Right renal pelvis (tissue), 4 donors: ENCODE measurements around the gene TMEM179. TPM values are rescaled to one million over a fixed set of nuclear protein-coding genes. Genes with fewer than 3 reads are reported as not detected.
A peak's percentile ranks its signal among the peaks of the same experiment; 100 is the strongest.
"Not testable (repeated sequence)": the region's sequence is repeated elsewhere in the genome, so short reads cannot be mapped to it uniquely, and the experiment has no call there.

ENCODE experiments used
- DNase-seq, 4 donors: peaks; one replicate each; pipeline ENCODE4 v3.0.0-alpha.2; 2013; ENCODE audit warnings: low read depth in 4 of 4, low spot score in 3 of 4, missing footprints in 1 of 4
- polyA plus RNA-seq, 4 donors: library from polyadenylated mRNA; unstranded; fragments of 120-200 nt; gene quantifications; one replicate each; pipeline ENCODE4 v1.2.1, GENCODE V29; 2013; ENCODE audit not compliant: insufficient read length in 4 of 4

Gene TMEM179
- polyA plus RNA-seq: 1 to 10 TPM in 3 of 4 donors, under 1 TPM in 1; 0.87 to 1.6 (median 1.2) TPM

DNA sequence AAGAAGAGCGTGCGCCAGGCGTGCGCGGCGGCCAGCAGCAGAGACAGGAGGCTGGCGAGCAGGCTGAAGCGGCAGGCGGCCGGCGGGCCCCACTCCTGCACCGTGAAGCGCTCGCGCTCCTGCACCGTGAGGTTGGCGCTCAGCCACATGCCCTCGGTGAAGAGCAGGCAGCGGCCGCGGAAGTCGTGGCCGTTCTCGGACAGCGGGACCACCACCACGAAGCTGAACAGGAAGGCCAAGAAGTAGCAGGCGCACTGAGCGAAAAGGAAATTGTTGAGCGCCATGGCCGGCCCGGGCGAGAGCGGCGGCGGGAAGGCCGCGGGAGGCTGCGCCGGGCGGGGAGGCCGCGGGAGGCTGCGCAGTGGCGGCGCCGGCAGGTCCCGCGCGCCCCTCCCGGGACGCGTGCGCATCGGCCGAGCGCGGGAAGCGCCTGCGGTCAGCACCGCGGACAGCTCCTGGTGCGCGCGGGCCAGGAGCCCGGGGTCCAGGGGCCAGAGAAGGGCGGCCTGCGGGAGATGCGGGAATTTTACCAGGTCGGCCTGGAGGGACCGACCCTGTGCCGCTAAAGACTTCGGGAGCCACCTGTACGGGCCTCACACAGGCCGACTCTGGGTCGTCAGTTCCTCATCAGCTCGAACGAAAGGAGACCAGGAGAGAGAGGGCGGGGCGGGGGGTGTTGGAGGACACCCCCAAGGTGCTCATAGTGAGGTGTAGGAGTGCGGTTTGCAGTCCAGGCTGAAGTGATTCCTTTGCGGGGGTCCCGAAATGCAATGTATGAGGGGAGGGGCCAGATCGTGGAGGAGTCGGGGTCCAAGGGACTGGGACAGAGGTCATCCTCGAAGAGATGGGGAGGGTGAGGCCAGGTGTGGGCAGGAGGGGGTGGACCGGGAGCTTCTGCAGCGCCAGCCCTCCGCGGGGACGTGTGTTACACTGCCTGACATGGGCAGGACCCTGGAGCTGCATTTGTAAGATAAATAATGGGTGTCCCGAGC, at the start of gene TMEM179:
TSS of gene TMEM179 (minus strand) at position 315 of the 992 bp plus-strand sequence. CDS start at position 284, 31 bp downstream.
- peak in 3 of 4 donors; percentile 56 to 61 (median 57) for DNase-seq

DNA sequence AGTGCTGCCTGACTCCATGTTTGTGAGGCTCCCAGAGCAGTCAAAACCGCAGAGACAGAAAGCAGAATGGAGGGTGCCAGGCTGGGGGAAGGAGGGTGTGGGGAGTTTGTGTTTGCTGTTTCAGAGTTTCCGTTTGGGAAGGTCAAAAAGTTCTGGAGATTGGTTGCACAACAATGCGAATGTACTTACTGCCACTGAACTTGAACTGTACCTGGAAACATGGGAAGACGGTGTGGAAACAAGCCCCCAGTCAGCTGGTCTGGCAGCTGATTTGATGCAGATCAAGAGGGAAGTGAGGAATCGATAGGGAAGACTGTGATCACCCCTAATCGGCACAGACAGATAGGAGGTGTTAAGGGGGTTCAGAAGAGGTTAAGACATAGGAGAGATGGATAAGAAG, 49.5 kb upstream of the TMEM179 start:
- DNase-seq: no peak

DNA sequence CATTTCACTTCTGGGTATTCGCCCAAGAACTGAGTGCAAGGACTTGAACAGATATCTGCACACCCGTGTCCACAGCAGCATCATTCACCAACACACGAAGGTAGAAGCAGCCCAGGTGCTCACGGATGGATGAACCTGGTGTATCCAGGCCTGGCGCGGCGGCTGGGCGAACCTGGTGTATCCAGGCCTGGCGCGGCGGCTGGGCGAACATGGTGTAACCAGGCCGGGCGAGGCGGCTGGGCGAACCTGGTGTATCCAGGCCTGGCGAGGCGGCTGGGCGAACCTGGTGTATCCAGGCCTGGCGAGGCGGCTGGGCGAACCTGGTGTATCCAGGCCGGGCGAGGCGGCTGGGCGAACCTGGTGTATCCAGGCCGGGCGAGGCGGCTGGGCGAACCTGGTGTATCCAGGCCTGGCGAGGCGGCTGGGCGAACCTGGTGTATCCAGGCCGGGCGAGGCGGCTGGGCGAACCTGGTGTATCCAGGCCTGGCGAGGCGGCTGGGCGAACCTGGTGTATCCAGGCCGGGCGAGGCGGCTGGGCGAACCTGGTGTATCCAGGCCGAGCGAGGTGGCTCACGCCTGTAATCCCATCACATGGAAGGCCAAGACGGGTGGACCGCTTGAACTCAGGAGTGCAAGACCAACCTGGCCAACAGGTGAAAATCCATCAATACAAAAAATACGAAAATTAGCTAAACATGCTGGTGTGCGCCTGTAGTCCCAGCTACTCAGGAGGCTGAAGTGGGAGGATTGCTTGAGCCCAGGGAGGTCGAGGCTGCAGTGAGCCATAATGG, 48.8 kb upstream of the TMEM179 start:
- DNase-seq: not testable (repeated sequence)

- DNase-seq: no peak
Observed at GRCh38 chr14:104652386-104652785, 47.8 kb upstream of the TMEM179 start.

DNA sequence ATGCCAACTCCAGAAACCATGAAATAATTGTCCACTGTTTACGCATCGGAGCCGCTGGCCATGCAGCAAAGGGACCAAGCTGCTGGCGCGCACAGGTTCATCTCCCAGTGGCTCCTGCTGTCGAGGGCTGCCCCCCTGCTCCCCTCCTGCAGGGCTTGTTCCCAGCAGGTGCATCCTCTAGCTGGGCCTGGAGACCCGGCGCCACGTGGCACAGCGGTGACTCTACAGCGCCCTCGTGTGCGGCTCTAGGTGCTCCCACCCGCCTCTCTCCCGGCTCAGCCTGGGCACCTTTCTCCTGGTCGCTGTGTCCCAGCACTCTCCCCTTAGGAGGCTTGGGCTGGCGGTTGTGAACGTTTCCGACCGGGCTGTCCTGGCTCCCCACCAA, 47.3 kb upstream of the TMEM179 start:
- no peak for DNase-seq

DNA sequence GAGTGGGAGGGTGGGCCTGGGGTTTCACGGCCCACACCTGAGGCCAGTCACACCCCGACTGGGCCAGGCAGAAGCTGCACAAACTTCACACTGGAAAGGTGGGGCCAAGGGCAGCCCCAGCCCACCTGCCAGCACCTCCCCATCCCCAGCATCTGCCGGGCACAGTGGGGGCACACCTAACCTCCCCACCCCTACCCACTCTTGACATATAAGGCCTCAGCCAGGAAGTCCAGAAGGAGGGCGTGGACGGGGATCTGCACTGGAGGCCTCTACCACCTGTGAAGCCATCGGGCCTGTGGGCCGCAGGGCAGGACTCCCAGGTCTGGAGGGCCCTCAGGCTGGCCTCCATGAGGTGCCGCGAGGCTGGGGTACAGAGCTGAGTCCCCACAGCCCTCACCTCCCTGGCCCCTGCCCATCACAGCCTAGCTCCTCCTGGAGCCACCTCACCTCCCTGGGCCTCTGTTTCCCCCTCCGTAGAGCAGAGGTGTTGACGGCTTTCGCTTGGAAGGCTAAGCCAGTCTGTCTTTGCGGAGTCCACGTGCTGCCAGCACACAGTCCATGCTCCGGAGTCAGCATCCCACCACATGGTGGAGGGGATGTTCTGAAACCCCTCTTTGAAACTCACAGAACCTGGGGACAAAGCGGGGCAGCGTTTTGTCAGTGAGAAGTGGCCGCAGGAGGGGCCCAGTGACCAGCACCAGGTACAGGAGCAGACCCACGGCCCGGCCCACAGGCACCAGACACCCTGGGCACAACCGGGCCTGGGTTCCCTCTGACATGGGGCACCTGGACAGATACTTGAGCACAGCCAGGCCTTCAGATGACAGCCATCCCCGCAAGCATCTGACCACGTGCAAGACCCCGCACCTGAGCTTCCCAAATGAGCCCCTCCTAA, 46.7 kb upstream of the TMEM179 start:
- DNase-seq: no peak

DNA sequence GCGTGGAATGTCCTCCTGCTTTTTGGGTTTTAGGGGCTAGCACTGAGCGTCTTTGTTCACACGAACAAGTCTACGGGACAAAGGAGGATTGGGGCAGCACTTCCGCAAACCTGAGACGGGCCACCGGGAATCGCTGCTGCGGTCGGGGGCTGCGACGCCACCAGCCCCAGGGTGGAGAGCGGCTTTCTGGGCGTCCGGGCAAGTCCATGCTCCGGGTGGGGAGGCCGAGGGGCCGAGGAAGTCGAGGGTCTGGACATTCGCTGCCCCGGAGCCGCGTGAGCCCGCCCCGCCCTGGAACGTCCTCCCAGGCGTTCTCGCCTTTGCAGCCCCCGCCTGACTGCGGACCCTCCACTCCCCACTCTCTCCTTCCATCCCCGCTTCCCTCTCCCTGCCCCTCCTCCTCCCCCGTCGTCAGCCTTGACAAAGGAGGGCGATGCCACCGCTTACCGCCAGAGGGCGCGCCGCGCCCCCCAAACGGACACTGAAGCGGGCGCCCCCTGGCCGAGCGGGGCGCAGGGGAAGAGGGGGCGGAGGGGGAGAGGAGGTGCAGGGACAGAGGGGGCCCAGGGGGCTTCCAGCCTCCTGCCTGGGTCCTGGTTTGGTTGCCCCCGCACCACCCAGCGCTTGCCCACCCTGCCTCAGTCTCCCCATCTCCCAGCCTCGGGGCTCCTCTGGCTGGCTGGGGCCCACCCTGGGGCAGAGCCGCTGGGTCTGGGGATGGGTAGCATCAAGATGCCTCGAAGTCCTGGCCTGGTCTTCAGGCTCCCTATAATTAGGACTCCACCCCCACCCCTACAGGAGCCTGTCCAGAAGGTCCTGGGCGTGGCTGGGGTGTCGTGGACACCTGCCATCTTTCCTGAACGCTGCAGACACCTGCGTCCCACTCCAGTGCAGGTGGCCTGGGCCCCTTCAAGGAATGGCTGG, 45.7 kb upstream of the TMEM179 start:
- peak in 2 of 4 donors; percentile 44 to 73 for DNase-seq

GRCh38 chr14:104647467-104648043, 43.0 kb upstream of the TMEM179 start:
- no peak for DNase-seq

- DNase-seq: no peak
Observed at GRCh38 chr14:104644656-104645378, 40.2 kb upstream of the TMEM179 start.

DNA sequence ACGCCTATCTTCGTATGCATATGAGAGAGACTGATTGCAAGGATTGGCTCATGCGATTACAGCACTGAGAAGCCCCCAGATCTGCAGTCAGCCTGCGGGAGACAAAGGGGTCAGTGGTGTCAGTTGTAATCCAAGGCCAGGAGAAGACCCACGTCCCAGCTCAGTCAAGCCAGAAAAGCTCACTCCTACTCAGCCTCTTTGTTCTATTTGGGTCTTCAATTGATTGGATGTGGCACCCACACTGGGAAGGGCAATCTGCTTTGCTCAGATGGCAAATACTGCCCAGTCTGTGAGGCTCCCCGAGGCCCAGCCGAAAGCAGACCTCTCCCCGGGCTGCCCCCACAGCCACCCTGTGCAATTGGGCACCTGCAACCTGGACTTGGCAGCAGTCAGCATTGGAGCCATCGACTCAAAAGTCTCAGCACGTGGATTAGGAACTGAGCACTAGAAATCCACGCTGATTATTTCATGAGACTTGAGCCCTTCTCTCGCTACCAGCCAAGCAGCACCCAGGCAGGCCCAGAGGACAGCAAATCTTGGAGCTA, 39.6 kb upstream of the TMEM179 start:
- DNase-seq: no peak

- no peak for DNase-seq
Observed at GRCh38 chr14:104643306-104643705, 38.7 kb upstream of the TMEM179 start.

DNA sequence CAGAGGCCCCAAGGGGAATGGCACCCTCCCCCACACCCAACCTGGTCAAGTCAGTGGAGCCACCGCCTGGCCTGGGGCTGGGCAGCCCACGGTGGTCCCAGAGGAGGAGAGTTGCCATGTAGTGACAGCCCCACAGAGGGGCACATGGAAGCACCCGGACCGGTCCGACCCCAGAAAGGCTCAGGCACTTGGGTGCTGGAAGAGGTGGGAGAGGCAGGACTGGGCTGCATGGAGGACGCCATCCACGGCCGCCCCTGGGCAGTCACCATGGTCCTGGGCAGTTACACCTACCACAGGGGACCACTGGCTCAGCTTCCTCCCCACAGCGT, 37.9 kb upstream of the TMEM179 start:
- DNase-seq: no peak

DNA sequence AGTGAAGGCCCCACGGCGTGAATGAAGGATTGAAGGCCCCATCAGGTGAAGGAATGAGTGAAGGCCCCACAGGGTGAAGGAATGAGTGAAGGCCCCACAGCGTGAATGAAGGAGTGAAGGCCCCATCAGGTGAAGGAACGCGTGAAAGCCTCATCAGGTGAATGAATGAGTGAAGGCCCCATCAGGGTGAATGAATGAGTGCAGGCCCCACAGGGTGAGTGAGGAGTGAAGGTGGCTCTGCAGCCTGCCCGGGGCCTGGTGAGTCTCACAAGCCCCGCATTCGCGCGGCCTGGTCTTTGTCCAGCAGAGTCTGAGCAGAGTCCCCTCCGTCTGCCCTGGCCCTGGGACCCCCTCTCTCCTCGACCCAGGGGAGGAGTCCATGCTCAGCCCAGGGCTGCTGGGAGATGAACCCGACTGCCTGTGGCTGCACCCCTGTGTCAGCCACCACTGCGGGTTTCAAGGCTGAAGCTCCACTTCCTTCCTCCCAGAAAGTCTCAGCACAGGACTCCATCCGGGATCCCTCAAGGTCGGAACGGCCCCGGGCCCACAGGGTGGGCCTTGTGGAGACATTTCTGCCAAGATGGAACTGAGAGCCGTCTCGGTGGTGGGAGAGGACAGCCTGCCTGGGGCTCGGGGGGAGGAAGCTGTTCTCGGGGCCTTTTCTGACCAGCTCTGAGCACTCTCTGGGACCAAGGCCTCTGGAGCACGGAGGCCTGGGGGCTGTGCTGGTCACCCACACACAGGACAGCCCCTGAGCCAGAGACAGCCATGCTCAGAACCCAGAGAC, 37.4 kb upstream of the TMEM179 start:
- no peak for DNase-seq

- DNase-seq: no peak
Observed at GRCh38 chr14:104640681-104641080, 36.1 kb upstream of the TMEM179 start.

GRCh38 chr14:104639885-104640548, 35.4 kb upstream of the TMEM179 start:
- peak in 3 of 4 donors; percentile 32 to 49 (median 36) for DNase-seq

DNA sequence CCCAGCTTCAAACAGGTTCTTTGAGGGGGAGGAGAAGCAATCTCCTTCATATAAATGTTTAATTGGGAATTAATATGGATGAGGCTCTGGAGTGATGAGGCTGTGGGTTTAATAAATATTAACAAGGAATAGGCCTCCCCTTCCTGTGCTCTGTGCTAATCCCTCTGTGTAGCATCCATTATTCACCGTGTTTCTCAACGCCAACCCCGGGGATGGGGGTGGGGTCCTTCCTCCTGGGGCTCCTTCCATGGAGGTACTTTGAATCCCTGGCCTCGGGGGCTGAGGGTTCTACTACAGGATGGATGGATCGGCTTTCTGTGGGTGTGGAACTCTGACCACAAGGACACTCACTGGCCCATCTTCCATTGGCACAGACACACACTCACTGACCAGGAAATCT, 34.9 kb upstream of the TMEM179 start:
- no peak for DNase-seq
